Panc1 (cell line): ENCODE measurements around the gene HOXB3. TPM values are rescaled to one million over a fixed set of nuclear protein-coding genes. Genes with fewer than 3 reads are reported as not detected.
A peak's percentile ranks its signal among the peaks of the same experiment; 100 is the strongest.

Experiments
- ATAC-seq: fragments of 200-7000 bp; cut with Tn5 transposase; 2 replicates; pipeline ENCODE4 v1.9.1; 2020; ENCODE audit warnings: mild to moderate bottlenecking, moderate library complexity
- BruUV-seq: library from RNA; stranded (reverse); fragments of 400-500 nt; replicated peaks from 2 replicates; lab custom pipeline; 2021; lab: Mats Ljungman, UMichigan
- CTCF ChIA-PET: fragments of 300-600 bp; sonication (Branson Sonifier 250); formaldehyde crosslinking; loops from one replicate; lab custom pipeline; 2022; ENCODE audit warnings: antibody characterized with exemption; lab: Charles Lee
- POLR2A ChIA-PET: fragments of 300-600 bp; sonication (Branson Sonifier 250); formaldehyde crosslinking; loops from one replicate; lab custom pipeline; 2022; ENCODE audit warnings: antibody characterized with exemption; lab: Charles Lee
- DNase-seq: peaks from one replicate; pipeline ENCODE4 v3.0.0-alpha.2; 2010; ENCODE audit warnings: low read depth, low spot score
- H3K27ac ChIP-seq: 2 replicates; pipeline ENCODE4 v1.5.1; 2011; ENCODE audit warnings: mild to moderate bottlenecking, low read length, inconsistent platforms
- H3K27me3 ChIP-seq: fragments of 200-500 bp; sonication (Bioruptor generic); 2 replicates; pipeline ENCODE4 v1.6.0; 2014; ENCODE audit warnings: low read length, inconsistent platforms; ENCODE audit not compliant: control insufficient read depth, insufficient read depth
- H3K36me3 ChIP-seq: fragments of 200-500 bp; sonication (Bioruptor generic); 2 replicates; pipeline ENCODE4 v1.5.1; 2014; ENCODE audit warnings: inconsistent platforms, mild to moderate bottlenecking, low read length, moderate library complexity; ENCODE audit not compliant: control insufficient read depth, insufficient read depth
- H3K4me1 ChIP-seq: 2 replicates; pipeline ENCODE4 v1.5.1; 2011; ENCODE audit warnings: inconsistent platforms, mild to moderate bottlenecking, low read length, moderate library complexity; ENCODE audit not compliant: control insufficient read depth, insufficient read depth
- H3K4me3 ChIP-seq, 2 experiments: 2 replicates each; pipeline ENCODE4 v1.5.1; 2011 to 2012; ENCODE audit warnings: low read depth in 2 of 2, low read length in 2 of 2, mild to moderate bottlenecking in 2 of 2, inconsistent platforms in 1 of 2, moderate library complexity in 1 of 2
- H3K9me3 ChIP-seq: fragments of 200-500 bp; sonication (Bioruptor generic); 2 replicates; pipeline ENCODE4 v1.5.1; 2014; ENCODE audit warnings: low read depth, mild to moderate bottlenecking, inconsistent platforms, low read length, moderate library complexity; ENCODE audit not compliant: control insufficient read depth, insufficient read depth
- POLR2AphosphoS5 ChIP-seq: IDR thresholded peaks from 2 replicates; pipeline ENCODE4 v1.6.1; 2012; ENCODE audit warnings: mild to moderate bottlenecking, low read depth, low read length, moderate library complexity
- SIN3A ChIP-seq: IDR thresholded peaks from 2 replicates; pipeline ENCODE4 v1.6.1; 2012; ENCODE audit warnings: low read depth, mild to moderate bottlenecking, low read length, moderate library complexity, borderline replicate concordance; ENCODE audit not compliant: insufficient read depth
- TCF7L2 ChIP-seq: IDR thresholded peaks from 2 replicates; pipeline ENCODE4 v1.6.1; 2011; ENCODE audit warnings: mild to moderate bottlenecking, low read depth, low read length, inconsistent platforms
- in situ Hi-C: cut with HindIII; loops from 2 replicates; pipeline ENCODE4 v1.10.0; 2016; ENCODE audit warnings: low sequenced_read_pairs, low pct_unique_long_range_greater_than_20kb
- intact Hi-C: fragments of 100-400 bp; cut with micrococcal nuclease; formaldehyde crosslinking; loops from one replicate; pipeline ENCODE4 v1.10.0; 2022; ENCODE audit not compliant: unreplicated experiment
- total RNA-seq: library from RNA; stranded (reverse); gene quantifications from one replicate; pipeline ENCODE4 v1.2.1, GENCODE V29; 2021; ENCODE audit not compliant: unreplicated experiment
- TF ChIP-seq, protein P1 (sequence below), 2 experiments: IDR thresholded peaks; 2 replicates each; pipeline ENCODE4 v1.6.1; 2011 to 2012; ENCODE audit warnings: low read depth in 2 of 2, control low read depth in 1 of 2, low read length in 1 of 2, mild to moderate bottlenecking in 1 of 2, moderate library complexity in 1 of 2; ENCODE audit not compliant: insufficient read depth in 1 of 2
- TF ChIP-seq, protein P2 (sequence below): fragments of 450-650 bp; IDR thresholded peaks from 2 replicates; pipeline ENCODE4 v1.5.1; 2017; ENCODE audit warnings: mild to moderate bottlenecking

HOXB3 gene
- total RNA-seq, 1 experiment from 2014 or later: 127 TPM

DNA sequence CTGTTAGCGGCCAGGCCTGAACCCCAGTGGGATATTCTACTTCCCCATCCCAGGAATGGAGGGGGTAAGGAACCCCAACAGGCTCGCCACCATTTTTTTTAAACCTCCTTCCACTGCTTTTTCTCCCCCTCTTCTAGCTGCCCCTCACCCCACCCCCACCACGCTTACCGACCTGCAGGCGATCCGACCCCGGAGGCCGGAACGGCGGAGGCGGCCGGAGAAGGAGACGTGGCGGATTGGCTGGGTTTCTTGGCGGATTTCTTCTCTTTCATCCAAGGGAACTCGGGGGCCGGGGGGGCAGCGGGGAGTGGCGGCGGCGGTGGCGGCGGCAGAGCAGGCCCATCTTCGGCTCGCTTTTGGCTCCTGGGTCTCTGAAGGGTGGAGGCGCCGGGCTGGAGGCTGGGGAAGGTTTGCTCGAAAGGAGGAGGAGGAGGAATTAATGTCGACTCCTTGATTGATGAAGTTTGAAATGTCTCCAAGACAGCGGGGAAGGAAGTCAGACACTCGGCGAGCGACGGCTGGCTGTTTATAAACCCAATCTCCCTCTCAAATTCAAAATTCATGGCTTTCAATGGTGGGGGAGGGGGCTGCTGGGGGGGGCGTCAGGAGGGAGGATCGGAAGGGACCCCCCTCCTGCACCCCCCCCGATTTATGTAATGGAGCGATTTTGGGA lies 45.6 kb downstream of the HOXB3 start:
- ChIA-PET POLR2A (interaction anchor here (0.7 to 1.0 kb wide), 3 partner anchors 13 to 200 kb away, joined by 3 to 6 read pairs (median 4); no protein-coding TSS in a partner anchor), CTCF (interaction anchor here (0.5 to 0.6 kb wide), 2 partner anchors 19 to 377 kb away, joined by 3 read pairs; no protein-coding TSS in a partner anchor)
- TF ChIP-seq, protein P1, sequence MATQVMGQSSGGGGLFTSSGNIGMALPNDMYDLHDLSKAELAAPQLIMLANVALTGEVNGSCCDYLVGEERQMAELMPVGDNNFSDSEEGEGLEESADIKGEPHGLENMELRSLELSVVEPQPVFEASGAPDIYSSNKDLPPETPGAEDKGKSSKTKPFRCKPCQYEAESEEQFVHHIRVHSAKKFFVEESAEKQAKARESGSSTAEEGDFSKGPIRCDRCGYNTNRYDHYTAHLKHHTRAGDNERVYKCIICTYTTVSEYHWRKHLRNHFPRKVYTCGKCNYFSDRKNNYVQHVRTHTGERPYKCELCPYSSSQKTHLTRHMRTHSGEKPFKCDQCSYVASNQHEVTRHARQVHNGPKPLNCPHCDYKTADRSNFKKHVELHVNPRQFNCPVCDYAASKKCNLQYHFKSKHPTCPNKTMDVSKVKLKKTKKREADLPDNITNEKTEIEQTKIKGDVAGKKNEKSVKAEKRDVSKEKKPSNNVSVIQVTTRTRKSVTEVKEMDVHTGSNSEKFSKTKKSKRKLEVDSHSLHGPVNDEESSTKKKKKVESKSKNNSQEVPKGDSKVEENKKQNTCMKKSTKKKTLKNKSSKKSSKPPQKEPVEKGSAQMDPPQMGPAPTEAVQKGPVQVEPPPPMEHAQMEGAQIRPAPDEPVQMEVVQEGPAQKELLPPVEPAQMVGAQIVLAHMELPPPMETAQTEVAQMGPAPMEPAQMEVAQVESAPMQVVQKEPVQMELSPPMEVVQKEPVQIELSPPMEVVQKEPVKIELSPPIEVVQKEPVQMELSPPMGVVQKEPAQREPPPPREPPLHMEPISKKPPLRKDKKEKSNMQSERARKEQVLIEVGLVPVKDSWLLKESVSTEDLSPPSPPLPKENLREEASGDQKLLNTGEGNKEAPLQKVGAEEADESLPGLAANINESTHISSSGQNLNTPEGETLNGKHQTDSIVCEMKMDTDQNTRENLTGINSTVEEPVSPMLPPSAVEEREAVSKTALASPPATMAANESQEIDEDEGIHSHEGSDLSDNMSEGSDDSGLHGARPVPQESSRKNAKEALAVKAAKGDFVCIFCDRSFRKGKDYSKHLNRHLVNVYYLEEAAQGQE (IDR thresholded peaks at IDR 0.05; ENCODE audit: insufficient read depth in 1 of 2, low read depth in 2 of 2, low read length in 1 of 2): 0 out of 4 replicates have a peak, but pooled peaks of 1 of the 2 experiments have one; percentile 8
- TF ChIP-seq, protein P2, sequence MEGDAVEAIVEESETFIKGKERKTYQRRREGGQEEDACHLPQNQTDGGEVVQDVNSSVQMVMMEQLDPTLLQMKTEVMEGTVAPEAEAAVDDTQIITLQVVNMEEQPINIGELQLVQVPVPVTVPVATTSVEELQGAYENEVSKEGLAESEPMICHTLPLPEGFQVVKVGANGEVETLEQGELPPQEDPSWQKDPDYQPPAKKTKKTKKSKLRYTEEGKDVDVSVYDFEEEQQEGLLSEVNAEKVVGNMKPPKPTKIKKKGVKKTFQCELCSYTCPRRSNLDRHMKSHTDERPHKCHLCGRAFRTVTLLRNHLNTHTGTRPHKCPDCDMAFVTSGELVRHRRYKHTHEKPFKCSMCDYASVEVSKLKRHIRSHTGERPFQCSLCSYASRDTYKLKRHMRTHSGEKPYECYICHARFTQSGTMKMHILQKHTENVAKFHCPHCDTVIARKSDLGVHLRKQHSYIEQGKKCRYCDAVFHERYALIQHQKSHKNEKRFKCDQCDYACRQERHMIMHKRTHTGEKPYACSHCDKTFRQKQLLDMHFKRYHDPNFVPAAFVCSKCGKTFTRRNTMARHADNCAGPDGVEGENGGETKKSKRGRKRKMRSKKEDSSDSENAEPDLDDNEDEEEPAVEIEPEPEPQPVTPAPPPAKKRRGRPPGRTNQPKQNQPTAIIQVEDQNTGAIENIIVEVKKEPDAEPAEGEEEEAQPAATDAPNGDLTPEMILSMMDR: no peak
- peak; percentile 35; the same call in 1 of the 2 replicates for TF ChIP-seq POLR2AphosphoS5
- peak; percentile 35; the same call in 1 of the 2 replicates for TF ChIP-seq SIN3A
- Histone ChIP-seq H3K4me1 (peaks cover 60% of the 10 kb centered on the region), H3K36me3 (peaks cover 15% of the 10 kb centered on the region), H3K4me3 (peak overlapping the region; percentile 69 to 81), H3K27ac (peak overlapping the region; percentile 98), H3K27me3 (no peaks in the 10 kb centered on the region), H3K9me3 (no peaks in the 10 kb centered on the region)
- DNase-seq (no peak), ATAC-seq (peak; percentile 4)
- intact Hi-C loops (loop anchor here (5.0 kb wide), 1 partner anchor 52 kb away; no protein-coding TSS in a partner anchor), in situ Hi-C loops (no loop called here)
- no TSS peak for BruUV-seq

DNA sequence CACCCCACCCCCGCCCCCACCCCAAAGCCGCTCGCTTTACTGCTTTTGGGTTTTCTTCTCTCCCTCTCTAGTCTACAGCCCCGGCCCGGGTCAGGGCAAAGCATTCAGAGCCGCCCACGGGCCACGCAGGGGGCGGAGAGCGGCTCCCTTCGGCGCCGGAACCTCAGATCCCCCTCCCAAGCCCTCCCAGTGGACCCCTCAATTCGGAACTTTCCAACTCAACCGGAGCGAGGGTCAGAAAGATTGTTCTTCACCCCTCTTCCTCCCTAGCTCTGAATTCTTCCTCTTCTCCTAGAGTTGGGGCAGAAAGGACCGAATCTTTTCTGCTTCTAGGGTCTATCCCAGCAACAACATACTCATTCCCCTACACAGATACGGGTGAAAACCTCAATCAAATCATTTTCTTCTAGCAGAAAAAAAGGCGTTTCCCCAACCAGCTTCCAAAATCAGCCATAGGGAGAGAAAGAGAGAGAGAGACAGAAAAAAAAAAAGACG lies 46.1 kb downstream of the HOXB3 start:
- POLR2A ChIA-PET: interaction anchor here (0.7 to 1.0 kb wide), 3 partner anchors 14 to 200 kb away, joined by 3 to 6 read pairs (median 4); no protein-coding TSS in a partner anchor
- H3K4me3 ChIP-seq: peak overlapping the region; percentile 69 to 81
- in situ Hi-C loops (no loop called here), intact Hi-C loops (loop anchor here (5.0 kb wide), 1 partner anchor 52 kb away; no protein-coding TSS in a partner anchor)
- no peak for DNase-seq
- H3K27me3 ChIP-seq: no peaks in the 10 kb centered on the region
- H3K27ac ChIP-seq: peak overlapping the region; percentile 98
- no TSS peak for BruUV-seq
- no peak for ATAC-seq
- TF ChIP-seq TCF7L2: peak; percentile 36; the same call in 1 of the 2 replicates
- TF ChIP-seq, protein P1 (IDR thresholded peaks at IDR 0.05; ENCODE audit: insufficient read depth in 1 of 2, low read depth in 2 of 2, low read length in 1 of 2): 0 out of 4 replicates have a peak, but pooled peaks of 1 of the 2 experiments have one; percentile 8
- TF ChIP-seq, protein P2: no peak
- no peak; the same call in 1 of the 2 replicates for TF ChIP-seq POLR2AphosphoS5
- no peak for TF ChIP-seq SIN3A
- no peaks in the 10 kb centered on the region for H3K9me3 ChIP-seq
- H3K4me1 ChIP-seq: peaks cover 54% of the 10 kb centered on the region
- CTCF ChIA-PET: interaction anchor here (0.5 to 0.7 kb wide), 3 partner anchors 20 to 377 kb away, joined by 3 read pairs; no protein-coding TSS in a partner anchor
- peaks cover 9% of the 10 kb centered on the region for H3K36me3 ChIP-seq
